Keratinocyte (primary cell): ENCODE measurements around the gene KRTAP10-4. TPM values are rescaled to one million over a fixed set of nuclear protein-coding genes. Genes with fewer than 3 reads are reported as not detected.
A peak's percentile ranks its signal among the peaks of the same experiment; 100 is the strongest.

Experiments used
- DNase-seq: peaks from one replicate; pipeline ENCODE4 v3.0.0-alpha.2; 2011; ENCODE audit warnings: low read depth, missing footprints, low spot score
- FAIRE-seq: peaks from 2 replicates; lab custom pipeline; 2011; peaks lifted over from hg19 to GRCh38; lab: Jason Lieb, UNC
- H2AFZ ChIP-seq: 2 replicates; pipeline ENCODE4 v1.6.0; 2012; ENCODE audit warnings: low read length, control low read depth, inconsistent platforms; ENCODE audit not compliant: control insufficient read depth
- H3K27ac ChIP-seq: 2 replicates; pipeline ENCODE4 v1.5.1; 2011; ENCODE audit warnings: low read length; ENCODE audit not compliant: control insufficient read depth, insufficient read depth
- H3K27me3 ChIP-seq: 3 replicates; pipeline ENCODE4 v1.6.0; 2011; ENCODE audit warnings: low read length; ENCODE audit not compliant: control insufficient read depth, insufficient read depth; ENCODE audit errors: extremely low read depth
- H3K36me3 ChIP-seq, 2 experiments: 2 replicates in 1 of 2; 3 replicates in 1 of 2; pipeline ENCODE4 v1.5.1; 2011; ENCODE audit warnings: low read length in 2 of 2, mild to moderate bottlenecking in 1 of 2; ENCODE audit not compliant: control insufficient read depth in 2 of 2, insufficient read depth in 2 of 2; ENCODE audit errors: extremely low read depth in 1 of 2
- H3K4me1 ChIP-seq: 3 replicates; pipeline ENCODE4 v1.5.1; 2011; ENCODE audit warnings: low read length; ENCODE audit not compliant: control insufficient read depth, insufficient read depth; ENCODE audit errors: extremely low read depth
- H3K4me2 ChIP-seq: 3 replicates; pipeline ENCODE4 v1.6.0; 2011; ENCODE audit warnings: low read depth, low read length; ENCODE audit not compliant: control insufficient read depth, insufficient read depth; ENCODE audit errors: extremely low read depth
- H3K4me3 ChIP-seq, 3 experiments: fragments of 200-600 bp in 1 of 3; sonication (generic) in 1 of 3; 2 replicates in 2 of 3; 3 replicates in 1 of 3; pipeline ENCODE4 v1.5.1; 2011 to 2016; ENCODE audit warnings: low read length in 3 of 3, mild to moderate bottlenecking in 3 of 3, control low read depth in 2 of 3, inconsistent platforms in 1 of 3, low read depth in 1 of 3, mixed read lengths in 1 of 3, mixed run types in 1 of 3, moderate library complexity in 1 of 3; ENCODE audit not compliant: control insufficient read depth in 2 of 3, insufficient read depth in 2 of 3; ENCODE audit errors: extremely low read depth in 1 of 3
- H3K79me2 ChIP-seq: 2 replicates; pipeline ENCODE4 v1.6.0; 2012; ENCODE audit warnings: low read length; ENCODE audit not compliant: control insufficient read depth, insufficient read depth
- H3K9ac ChIP-seq: 3 replicates; pipeline ENCODE4 v1.6.0; 2011; ENCODE audit warnings: low read length; ENCODE audit not compliant: control insufficient read depth, insufficient read depth; ENCODE audit errors: extremely low read depth
- H3K9me1 ChIP-seq: 3 replicates; pipeline ENCODE4 v1.6.0; 2011; ENCODE audit warnings: low read length; ENCODE audit not compliant: control insufficient read depth, insufficient read depth; ENCODE audit errors: extremely low read depth
- H3K9me3 ChIP-seq: 2 replicates; pipeline ENCODE4 v1.5.1; 2012; ENCODE audit warnings: low read depth, low read length; ENCODE audit not compliant: control insufficient read depth
- H4K20me1 ChIP-seq: 3 replicates; pipeline ENCODE4 v1.6.0; 2011; ENCODE audit warnings: low read length; ENCODE audit not compliant: control insufficient read depth, insufficient read depth; ENCODE audit errors: extremely low read depth
- CTCF ChIP-seq, 3 experiments: IDR thresholded peaks in 1 of 3; conservative IDR thresholded peaks in 1 of 3; optimal IDR thresholded peaks in 1 of 3; 2 replicates in 2 of 3; 3 replicates in 1 of 3; pipeline versions ENCODE3 to v1.5.1; 2011; ENCODE audit warnings: low read length in 3 of 3, mild to moderate bottlenecking in 3 of 3, moderate library complexity in 2 of 3, control low read depth in 1 of 3, inconsistent platforms in 1 of 3; ENCODE audit not compliant: insufficient read depth in 2 of 3; ENCODE audit errors: extremely low read depth in 1 of 3
- EZH2 ChIP-seq: IDR thresholded peaks from one replicate; pipeline ENCODE4 v1.6.1; 2012; ENCODE audit warnings: inconsistent platforms, mild to moderate bottlenecking, low read length, moderate library complexity
- dilution Hi-C: fragments of 300-500 bp; cut with MboI; formaldehyde crosslinking; loops from one replicate; pipeline ENCODE4 v1.7.0; 2020; ENCODE audit warnings: low sequenced_read_pairs; ENCODE audit not compliant: extremely low pct_ligation_motif_present
- polyA plus RNA-seq, 5 experiments: library from polyadenylated mRNA; depleted of rRNA in 3 of 5; stranded (reverse) in 3 of 5; stranded (forward) in 1 of 5; unstranded in 1 of 5; fragments of >200 nt; gene quantifications; 1 replicate in 1 of 5; 2 replicates in 3 of 5; 3 replicates in 1 of 5; pipeline versions ENCODE4 v1.2.1 to v1.2.3, GENCODE V29; 2011 to 2012; ENCODE audit warnings: missing spikeins in 2 of 5, low read depth in 1 of 5, low replicate concordance in 1 of 5

KRTAP10-4 gene
- polyA plus RNA-seq, 1 donor (not counting 4 experiments of a cell fraction or from before 2014, with no cell fraction given) = not detected

DNA sequence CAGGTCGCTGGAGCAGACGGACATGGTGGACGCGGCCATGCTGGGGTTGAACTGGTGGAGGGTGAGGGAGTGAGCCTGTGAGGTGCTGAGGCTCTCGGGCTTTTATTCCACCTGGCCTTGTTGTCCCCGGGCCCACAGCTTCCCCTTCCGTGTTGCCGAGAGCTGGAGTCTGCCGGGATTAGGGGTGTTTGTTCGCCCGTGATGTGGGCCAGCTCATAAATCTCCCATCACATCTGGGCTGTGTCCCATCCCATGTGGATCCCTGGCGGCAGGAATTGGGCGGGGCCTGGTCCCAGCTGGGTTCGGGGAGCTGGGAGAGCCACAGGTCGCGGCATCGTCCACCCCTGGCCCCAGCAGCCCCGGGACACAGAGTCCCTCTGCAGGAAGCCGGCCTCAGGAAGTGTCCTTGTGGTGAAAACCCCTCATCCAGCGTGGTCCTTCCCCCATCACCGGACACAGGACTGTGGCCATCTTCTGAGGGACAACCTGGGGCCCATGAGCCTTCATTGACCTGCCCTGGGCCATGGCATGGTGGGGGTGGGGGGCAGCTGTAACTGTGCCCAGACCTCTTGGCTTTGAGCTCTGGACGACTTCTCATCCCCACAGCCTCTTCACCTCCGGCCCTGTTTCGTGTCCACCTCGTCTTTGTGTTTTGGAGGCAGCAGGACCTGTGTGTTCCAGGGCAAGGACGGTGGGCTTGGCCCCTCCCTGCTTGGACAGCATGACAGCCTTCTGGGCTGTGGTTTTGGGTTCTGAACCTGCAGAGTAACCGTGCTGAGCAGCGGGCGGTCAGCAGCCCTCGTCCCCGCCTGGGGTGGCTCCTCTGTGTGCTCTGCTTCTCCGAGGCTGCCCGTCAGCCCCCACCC lies 19.1 kb downstream of the KRTAP10-4 start, which contains the start of gene KRTAP10-6:
KRTAP10-6 (minus strand) TSS at position 60 of the 866 bp plus-strand sequence; CDS start at position 39, 21 bp downstream.
- TF ChIP-seq EZH2 (no peak), CTCF (optimal IDR thresholded peaks at IDR 0.05 in 1 of 3, IDR thresholded peaks at IDR 0.05 in 1 of 3, conservative IDR thresholded peaks at IDR 0.05 in 1 of 3; ENCODE audit: extremely low read depth in 1 of 3, insufficient read depth in 2 of 3, low read length in 3 of 3) (no peak)
- DNase-seq = no peak

GRCh38 chr21:44593598-44594405 lies 20.3 kb downstream of the KRTAP10-4 start:
- dilution Hi-C loops = no loop called here
- FAIRE-seq (no peak), DNase-seq (no peak)
- Histone ChIP-seq H3K27ac (no peak overlapping the region), H4K20me1 (no peaks in the 10 kb centered on the region), H3K36me3 (no peaks in the 10 kb centered on the region), H3K79me2 (no peaks in the 10 kb centered on the region), H3K9ac (no peak overlapping the region), H3K27me3 (no peaks in the 10 kb centered on the region), H3K4me1 (peaks cover 7% of the 10 kb centered on the region), H3K9me1 (no peaks in the 10 kb centered on the region), H3K9me3 (no peaks in the 10 kb centered on the region), H2AFZ (no peak overlapping the region), H3K4me2 (no peak overlapping the region), H3K4me3 (no peak overlapping the region)
- TF ChIP-seq CTCF (optimal IDR thresholded peaks at IDR 0.05 in 1 of 3, IDR thresholded peaks at IDR 0.05 in 1 of 3, conservative IDR thresholded peaks at IDR 0.05 in 1 of 3; ENCODE audit: extremely low read depth in 1 of 3, insufficient read depth in 2 of 3, low read length in 3 of 3) = no peak
- TF ChIP-seq EZH2 = no peak

More for the DNA sequence above, 19.1 kb downstream of the KRTAP10-4 start, which contains the start of gene KRTAP10-6:
- Histone ChIP-seq H3K4me3 (no peak within 1 kb of the TSS), H4K20me1 (no peaks in the 10 kb centered on the region), H3K9me3 (no peaks in the 10 kb centered on the region), H3K36me3 (no peaks in the 10 kb centered on the region), H3K4me1 (peaks cover 5% of the 10 kb centered on the region), H2AFZ (peak within 1 kb of the TSS; percentile 12), H3K4me2 (peak within 1 kb of the TSS; percentile 41), H3K79me2 (no peaks in the 10 kb centered on the region), H3K9ac (no peak within 1 kb of the TSS), H3K9me1 (no peaks in the 10 kb centered on the region), H3K27me3 (no peaks in the 10 kb centered on the region), H3K27ac (no peak within 1 kb of the TSS)
- FAIRE-seq = no peak
- dilution Hi-C loops = no loop called here
